A549 (cell line): ENCODE measurements around the gene SLC16A10. TPM values are rescaled to one million over a fixed set of nuclear protein-coding genes. Genes with fewer than 3 reads are reported as not detected.
"Not testable (repeated sequence)": the region's sequence is repeated elsewhere in the genome, so short reads cannot be mapped to it uniquely, and the experiment has no call there.

Experiments
- ATAC-seq, 2 experiments: fragments of 200-7000 bp in 1 of 2; fragments of >200 bp in 1 of 2; cut with Nextera tagmentation in 1 of 2; cut with Tn5 transposase in 1 of 2; 3 replicates each; pipeline versions ENCODE4 v1.8.0 to v1.9.1; 2018 to 2020; ENCODE audit warnings: mild to moderate bottlenecking in 1 of 2, moderate library complexity in 1 of 2
- CTCF ChIA-PET: fragments of 300-600 bp; sonication (Branson Sonifier 250); formaldehyde crosslinking; extraction: SDS; loops from one replicate; lab custom pipeline; 2021; ENCODE audit warnings: antibody characterized with exemption, inconsistent platforms; lab: Yijun Ruan, JAX
- POLR2A ChIA-PET: fragments of 350-600 bp; formaldehyde crosslinking; extraction: SDS; loops from one replicate; lab custom pipeline; 2021; ENCODE audit warnings: antibody characterized with exemption, inconsistent platforms; lab: Yijun Ruan, JAX
- DNase-seq, 2 experiments: peaks; one replicate each; pipeline versions ENCODE4 v3.0.0 to v3.0.0-alpha.2; 2011 to 2016; ENCODE audit warnings: low read depth in 1 of 2, low spot score in 1 of 2
- FAIRE-seq: peaks from 2 replicates; lab custom pipeline; 2011; peaks lifted over from hg19 to GRCh38; lab: Jason Lieb, UNC
- H3K27ac ChIP-seq, 2 experiments: fragments of >200 bp; sonication (Bioruptor Twin); formaldehyde crosslinking; 3 replicates each; pipeline ENCODE4 v1.5.1; 2016 to 2017
- H3K4me1 ChIP-seq: fragments of >200 bp; sonication (Bioruptor Twin); formaldehyde crosslinking; 3 replicates; pipeline ENCODE4 v1.6.1; 2016
- H3K4me2 ChIP-seq: fragments of >200 bp; sonication (Bioruptor Twin); formaldehyde crosslinking; 3 replicates; pipeline ENCODE4 v1.6.1; 2016
- H3K4me3 ChIP-seq: fragments of >200 bp; sonication (Bioruptor Twin); formaldehyde crosslinking; 3 replicates; pipeline ENCODE4 v1.5.1; 2016
- H3K9me3 ChIP-seq: fragments of >200 bp; sonication (Bioruptor Twin); formaldehyde crosslinking; 3 replicates; pipeline ENCODE4 v1.6.1; 2016
- EHMT2 ChIP-seq: fragments of 200-600 bp; sonication (generic); IDR thresholded peaks from 2 replicates; pipeline ENCODE4 v1.6.1; 2016; ENCODE audit warnings: antibody characterized with exemption, low read depth, mild to moderate bottlenecking, moderate library complexity
- FOXS1 ChIP-seq: fragments of 250-450 bp; sonication (Bioruptor Pico); IDR thresholded peaks from 2 replicates; pipeline ENCODE4 v1.5.0; 2020; ENCODE audit warnings: mild to moderate bottlenecking, moderate library complexity
- JUNB ChIP-seq: fragments of >200 bp; sonication (Bioruptor Twin); formaldehyde crosslinking; IDR thresholded peaks from 2 replicates; pipeline ENCODE4 v1.6.1; 2016
- KDM5A ChIP-seq: fragments of 200-600 bp; sonication (generic); IDR thresholded peaks from 2 replicates; pipeline ENCODE4 v1.6.1; 2016; ENCODE audit warnings: antibody characterized with exemption, mild to moderate bottlenecking
- MAFK ChIP-seq: fragments of 450-650 bp; IDR thresholded peaks from 2 replicates; pipeline ENCODE4 v1.6.1; 2014; ENCODE audit not compliant: partially characterized antibody
- MAZ ChIP-seq: fragments of 150-350 bp; IDR thresholded peaks from 2 replicates; pipeline ENCODE4 v1.6.1; 2014; ENCODE audit warnings: antibody characterized with exemption, low read depth, low read length, borderline replicate concordance
- NFE2L2 ChIP-seq: fragments of 150-350 bp; conservative IDR thresholded peaks from 2 replicates; pipeline ENCODE4 v1.6.1; 2014; ENCODE audit warnings: low read length
- NR3C1 ChIP-seq: fragments of >200 bp; sonication (Bioruptor Twin); formaldehyde crosslinking; IDR thresholded peaks from 3 replicates; pipeline ENCODE4 v1.6.1; 2017
- POLR2AphosphoS2 ChIP-seq: conservative IDR thresholded peaks from 2 replicates; pipeline ENCODE4 v1.6.1; 2012; ENCODE audit warnings: low read length, improper control_type of control experiment, inconsistent platforms
- RFX5 ChIP-seq: fragments of 450-650 bp; IDR thresholded peaks from 2 replicates; pipeline ENCODE4 v1.7.1; 2014; ENCODE audit warnings: antibody characterized with exemption, mild to moderate bottlenecking, moderate library complexity
- TFCP2L1 ChIP-seq: fragments of 250-450 bp; sonication (Bioruptor Pico); IDR thresholded peaks from 2 replicates; pipeline ENCODE4 v1.5.0; 2021; ENCODE audit warnings: mild to moderate bottlenecking
- TP53 ChIP-seq: fragments of 250-450 bp; sonication (Bioruptor Pico); IDR thresholded peaks from 2 replicates; pipeline ENCODE4 v1.5.0; 2021; ENCODE audit warnings: mild to moderate bottlenecking, moderate library complexity
- ZNF302 ChIP-seq: fragments of 250-450 bp; sonication (Bioruptor Pico); IDR thresholded peaks from 2 replicates; pipeline ENCODE4 v1.9.0; 2021; ENCODE audit warnings: inconsistent platforms, mild to moderate bottlenecking, moderate library complexity
- WGBS: methylation state at CpG from one replicate; pipeline ENCODE4 v1.1.6; 2017; ENCODE audit errors: missing lambda C conversion rate; 5-methylcytosine and 5-hydroxymethylcytosine counted together
- polyA plus RNA-seq, 4 experiments: library from polyadenylated mRNA; depleted of rRNA in 3 of 4; stranded (reverse); fragments of >200 nt; fragmentation: RNase III in 1 of 4; extraction: RNeasy Plus Mini Kit Qiagen cat#74134 plus additional on column Dnase treatment in 1 of 4; gene quantifications; 2 replicates in 3 of 4; 3 replicates in 1 of 4; pipeline ENCODE4 v1.2.3, GENCODE V29; 2011 to 2017
- TF ChIP-seq, protein P1 (sequence below): fragments of 250-450 bp; sonication (Bioruptor Pico); IDR thresholded peaks from 2 replicates; pipeline ENCODE4 v1.5.0; 2020; ENCODE audit warnings: low read depth, mild to moderate bottlenecking, moderate library complexity
- TF ChIP-seq, protein P2 (sequence below): fragments of 450-650 bp; IDR thresholded peaks from 2 replicates; pipeline ENCODE4 v1.6.1; 2014; ENCODE audit warnings: antibody characterized with exemption
- TF ChIP-seq, protein P3 (sequence below): fragments of >200 bp; sonication (Bioruptor Twin); formaldehyde crosslinking; IDR thresholded peaks from 3 replicates; pipeline ENCODE4 v1.5.1; 2016
- TF ChIP-seq, protein P4 (sequence below): IDR thresholded peaks from 2 replicates; pipeline ENCODE4 v1.6.1; 2012
- TF ChIP-seq, protein P5 (sequence below): IDR thresholded peaks from 2 replicates; pipeline ENCODE4 v1.6.1; 2012; ENCODE audit warnings: low read depth, borderline replicate concordance
- TF ChIP-seq, protein P6 (sequence below): fragments of >200 bp; sonication (Bioruptor Twin); formaldehyde crosslinking; IDR thresholded peaks from 3 replicates; pipeline ENCODE4 v1.6.1; 2016

The SLC16A10 gene
- polyA plus RNA-seq, 2 of the 4 experiments (the other 2 are of a cell fraction), result 0.27 to 1.00 TPM

DNA sequence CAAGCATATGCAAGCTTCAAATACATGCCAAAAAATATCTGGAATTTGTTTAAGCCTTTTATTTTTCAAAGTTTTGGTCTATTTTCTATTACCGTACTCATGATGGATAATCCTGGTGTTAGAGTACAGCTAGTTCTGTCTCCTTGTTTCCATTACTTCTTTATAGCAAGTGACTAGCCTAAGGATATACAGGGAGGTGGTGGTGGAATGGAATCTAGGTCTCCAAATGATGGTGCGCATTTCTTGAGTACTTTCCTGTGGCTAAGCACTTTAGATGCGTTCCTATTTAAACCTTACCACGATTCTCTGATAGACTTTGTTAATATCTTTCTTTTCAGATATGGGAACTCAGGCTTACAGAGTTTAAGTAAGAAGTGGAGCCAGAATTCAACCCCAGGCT is 3.5 kb downstream of the SLC16A10 start (continued):
- TF ChIP-seq TFCP2L1 (no peak), EHMT2 (no peak), JUNB (no peak), MAFK (no peak), FOXS1 (CRISPR knock-in tag) (no peak), NFE2L2 (no peak), TP53 (CRISPR knock-in tag) (no peak), KDM5A (no peak)
- TF ChIP-seq, protein P1, sequence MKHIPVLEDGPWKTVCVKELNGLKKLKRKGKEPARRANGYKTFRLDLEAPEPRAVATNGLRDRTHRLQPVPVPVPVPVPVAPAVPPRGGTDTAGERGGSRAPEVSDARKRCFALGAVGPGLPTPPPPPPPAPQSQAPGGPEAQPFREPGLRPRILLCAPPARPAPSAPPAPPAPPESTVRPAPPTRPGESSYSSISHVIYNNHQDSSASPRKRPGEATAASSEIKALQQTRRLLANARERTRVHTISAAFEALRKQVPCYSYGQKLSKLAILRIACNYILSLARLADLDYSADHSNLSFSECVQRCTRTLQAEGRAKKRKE (CRISPR knock-in tag), result no peak
- TF ChIP-seq, protein P2, sequence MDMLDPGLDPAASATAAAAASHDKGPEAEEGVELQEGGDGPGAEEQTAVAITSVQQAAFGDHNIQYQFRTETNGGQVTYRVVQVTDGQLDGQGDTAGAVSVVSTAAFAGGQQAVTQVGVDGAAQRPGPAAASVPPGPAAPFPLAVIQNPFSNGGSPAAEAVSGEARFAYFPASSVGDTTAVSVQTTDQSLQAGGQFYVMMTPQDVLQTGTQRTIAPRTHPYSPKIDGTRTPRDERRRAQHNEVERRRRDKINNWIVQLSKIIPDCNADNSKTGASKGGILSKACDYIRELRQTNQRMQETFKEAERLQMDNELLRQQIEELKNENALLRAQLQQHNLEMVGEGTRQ, result no peak
- TF ChIP-seq, protein P3, sequence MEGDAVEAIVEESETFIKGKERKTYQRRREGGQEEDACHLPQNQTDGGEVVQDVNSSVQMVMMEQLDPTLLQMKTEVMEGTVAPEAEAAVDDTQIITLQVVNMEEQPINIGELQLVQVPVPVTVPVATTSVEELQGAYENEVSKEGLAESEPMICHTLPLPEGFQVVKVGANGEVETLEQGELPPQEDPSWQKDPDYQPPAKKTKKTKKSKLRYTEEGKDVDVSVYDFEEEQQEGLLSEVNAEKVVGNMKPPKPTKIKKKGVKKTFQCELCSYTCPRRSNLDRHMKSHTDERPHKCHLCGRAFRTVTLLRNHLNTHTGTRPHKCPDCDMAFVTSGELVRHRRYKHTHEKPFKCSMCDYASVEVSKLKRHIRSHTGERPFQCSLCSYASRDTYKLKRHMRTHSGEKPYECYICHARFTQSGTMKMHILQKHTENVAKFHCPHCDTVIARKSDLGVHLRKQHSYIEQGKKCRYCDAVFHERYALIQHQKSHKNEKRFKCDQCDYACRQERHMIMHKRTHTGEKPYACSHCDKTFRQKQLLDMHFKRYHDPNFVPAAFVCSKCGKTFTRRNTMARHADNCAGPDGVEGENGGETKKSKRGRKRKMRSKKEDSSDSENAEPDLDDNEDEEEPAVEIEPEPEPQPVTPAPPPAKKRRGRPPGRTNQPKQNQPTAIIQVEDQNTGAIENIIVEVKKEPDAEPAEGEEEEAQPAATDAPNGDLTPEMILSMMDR, result no peak

DNA sequence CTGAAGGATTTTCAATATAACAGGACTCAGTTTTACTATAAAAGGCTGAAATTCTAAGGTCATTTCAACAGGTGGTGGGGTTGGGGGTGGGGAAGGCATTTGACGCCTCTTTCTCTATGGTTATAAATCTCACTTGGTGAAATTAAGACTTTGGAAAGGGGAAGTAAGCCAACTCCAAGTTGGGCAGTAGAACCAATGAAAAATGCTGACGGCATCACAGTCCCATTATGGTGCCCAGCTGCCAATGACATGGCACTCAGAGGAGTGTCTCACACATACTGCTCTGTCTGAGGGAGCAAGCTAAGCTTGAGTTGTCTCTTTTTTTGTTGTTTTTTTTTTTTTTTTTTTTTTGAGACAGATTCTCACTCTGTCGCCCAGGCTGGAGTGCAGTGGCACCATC is 4.7 kb downstream of the SLC16A10 start:
- TF ChIP-seq MAZ (no peak), ZNF302 (CRISPR knock-in tag) (no peak), MAFK (no peak), RFX5 (no peak), POLR2AphosphoS2 (no peak), NR3C1 (no peak)
- TF ChIP-seq, protein P4, sequence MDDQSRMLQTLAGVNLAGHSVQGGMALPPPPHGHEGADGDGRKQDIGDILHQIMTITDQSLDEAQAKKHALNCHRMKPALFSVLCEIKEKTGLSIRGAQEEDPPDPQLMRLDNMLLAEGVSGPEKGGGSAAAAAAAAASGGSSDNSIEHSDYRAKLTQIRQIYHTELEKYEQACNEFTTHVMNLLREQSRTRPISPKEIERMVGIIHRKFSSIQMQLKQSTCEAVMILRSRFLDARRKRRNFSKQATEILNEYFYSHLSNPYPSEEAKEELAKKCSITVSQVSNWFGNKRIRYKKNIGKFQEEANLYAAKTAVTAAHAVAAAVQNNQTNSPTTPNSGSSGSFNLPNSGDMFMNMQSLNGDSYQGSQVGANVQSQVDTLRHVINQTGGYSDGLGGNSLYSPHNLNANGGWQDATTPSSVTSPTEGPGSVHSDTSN, result no peak
- TF ChIP-seq, protein P2, result no peak
- TF ChIP-seq, protein P5, sequence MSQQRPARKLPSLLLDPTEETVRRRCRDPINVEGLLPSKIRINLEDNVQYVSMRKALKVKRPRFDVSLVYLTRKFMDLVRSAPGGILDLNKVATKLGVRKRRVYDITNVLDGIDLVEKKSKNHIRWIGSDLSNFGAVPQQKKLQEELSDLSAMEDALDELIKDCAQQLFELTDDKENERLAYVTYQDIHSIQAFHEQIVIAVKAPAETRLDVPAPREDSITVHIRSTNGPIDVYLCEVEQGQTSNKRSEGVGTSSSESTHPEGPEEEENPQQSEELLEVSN, result no peak
- TF ChIP-seq, protein P6, sequence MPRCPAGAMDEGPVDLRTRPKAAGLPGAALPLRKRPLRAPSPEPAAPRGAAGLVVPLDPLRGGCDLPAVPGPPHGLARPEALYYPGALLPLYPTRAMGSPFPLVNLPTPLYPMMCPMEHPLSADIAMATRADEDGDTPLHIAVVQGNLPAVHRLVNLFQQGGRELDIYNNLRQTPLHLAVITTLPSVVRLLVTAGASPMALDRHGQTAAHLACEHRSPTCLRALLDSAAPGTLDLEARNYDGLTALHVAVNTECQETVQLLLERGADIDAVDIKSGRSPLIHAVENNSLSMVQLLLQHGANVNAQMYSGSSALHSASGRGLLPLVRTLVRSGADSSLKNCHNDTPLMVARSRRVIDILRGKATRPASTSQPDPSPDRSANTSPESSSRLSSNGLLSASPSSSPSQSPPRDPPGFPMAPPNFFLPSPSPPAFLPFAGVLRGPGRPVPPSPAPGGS, result no peak
- FAIRE-seq, result no peak
- H3K4me1 ChIP-seq, result no peaks in the 10 kb centered on the region
- no peaks in the 10 kb centered on the region for H3K9me3 ChIP-seq
- ATAC-seq, result no peak
- WGBS, result 82% methylated on average over 3 of the region's 3 CpGs
- no peak for DNase-seq
- ChIA-PET POLR2A (no interaction called here), CTCF (no interaction called here)
- H3K4me3 ChIP-seq, result no peak overlapping the region
- no peak overlapping the region for H3K4me2 ChIP-seq
- H3K27ac ChIP-seq, result no peak overlapping the region

DNA sequence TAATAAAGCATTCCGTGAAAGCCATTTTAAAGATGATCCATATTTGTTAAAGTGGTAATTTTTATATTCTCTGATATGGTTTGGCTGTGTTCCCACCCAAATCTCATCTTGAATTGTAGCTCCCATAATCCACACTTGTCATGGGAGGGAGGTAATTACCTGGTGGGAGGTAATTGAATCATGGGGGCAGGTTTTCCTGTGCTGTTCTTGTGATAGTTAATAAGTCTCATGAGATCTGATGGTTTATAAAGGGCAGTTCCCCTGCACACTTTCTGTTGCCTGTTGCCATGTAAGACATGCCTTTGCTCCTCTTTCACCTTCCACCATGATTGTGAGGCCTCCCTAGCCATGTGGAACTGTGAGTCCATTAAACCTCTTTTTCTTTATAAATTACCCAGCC is 8.2 kb downstream of the SLC16A10 start:
- ATAC-seq, CTCF ChIA-PET, H3K4me1 ChIP-seq, H3K27ac ChIP-seq, POLR2A ChIA-PET, H3K4me3 ChIP-seq, FAIRE-seq, DNase-seq, H3K9me3 ChIP-seq, H3K4me2 ChIP-seq: not testable (repeated sequence)
- WGBS, result 72% methylated on average over 1 of the region's 1 CpG
